ENCODE results near the gene CMYA5.

The CMYA5 gene

DNA sequence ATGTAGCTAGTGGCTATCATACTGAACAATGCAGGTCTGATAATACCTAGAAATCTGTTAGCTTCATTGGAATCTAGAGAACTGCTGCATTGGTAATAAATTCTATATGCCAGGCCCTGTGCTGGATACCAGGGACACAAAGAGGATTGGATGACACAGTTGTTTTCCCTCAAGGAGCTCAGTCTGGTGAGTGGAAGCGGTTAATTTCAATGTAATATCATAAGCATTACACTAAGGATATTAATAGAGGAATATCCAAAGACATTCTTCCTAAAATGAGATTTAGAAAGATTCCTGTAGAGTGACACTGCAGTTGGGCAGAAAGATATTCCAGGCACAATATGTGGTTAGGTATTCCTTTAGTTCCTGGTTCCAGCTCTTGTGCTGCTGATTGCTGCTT lies 5.9 kb downstream of the CMYA5 start:
- Histone ChIP-seq H3K27me3 (replicated peaks) (no peaks in the 10 kb centered on the region), H3K4me3 (ENCODE audit: low read depth, low read length) (no peak overlapping the region), H3K27ac (no peak overlapping the region), H3K36me3 (replicated peaks) (no peaks in the 10 kb centered on the region)
- no peak for DNase-seq
- TF ChIP-seq, protein P1, sequence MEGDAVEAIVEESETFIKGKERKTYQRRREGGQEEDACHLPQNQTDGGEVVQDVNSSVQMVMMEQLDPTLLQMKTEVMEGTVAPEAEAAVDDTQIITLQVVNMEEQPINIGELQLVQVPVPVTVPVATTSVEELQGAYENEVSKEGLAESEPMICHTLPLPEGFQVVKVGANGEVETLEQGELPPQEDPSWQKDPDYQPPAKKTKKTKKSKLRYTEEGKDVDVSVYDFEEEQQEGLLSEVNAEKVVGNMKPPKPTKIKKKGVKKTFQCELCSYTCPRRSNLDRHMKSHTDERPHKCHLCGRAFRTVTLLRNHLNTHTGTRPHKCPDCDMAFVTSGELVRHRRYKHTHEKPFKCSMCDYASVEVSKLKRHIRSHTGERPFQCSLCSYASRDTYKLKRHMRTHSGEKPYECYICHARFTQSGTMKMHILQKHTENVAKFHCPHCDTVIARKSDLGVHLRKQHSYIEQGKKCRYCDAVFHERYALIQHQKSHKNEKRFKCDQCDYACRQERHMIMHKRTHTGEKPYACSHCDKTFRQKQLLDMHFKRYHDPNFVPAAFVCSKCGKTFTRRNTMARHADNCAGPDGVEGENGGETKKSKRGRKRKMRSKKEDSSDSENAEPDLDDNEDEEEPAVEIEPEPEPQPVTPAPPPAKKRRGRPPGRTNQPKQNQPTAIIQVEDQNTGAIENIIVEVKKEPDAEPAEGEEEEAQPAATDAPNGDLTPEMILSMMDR (IDR thresholded peaks at IDR 0.05; ENCODE audit: low read depth, low read length, missing control alignments) = no peak
- in situ Hi-C loops (cut with HindIII; ENCODE audit: low pct_ligation_motif_present, low sequenced_read_pairs) = no loop called here

DNA sequence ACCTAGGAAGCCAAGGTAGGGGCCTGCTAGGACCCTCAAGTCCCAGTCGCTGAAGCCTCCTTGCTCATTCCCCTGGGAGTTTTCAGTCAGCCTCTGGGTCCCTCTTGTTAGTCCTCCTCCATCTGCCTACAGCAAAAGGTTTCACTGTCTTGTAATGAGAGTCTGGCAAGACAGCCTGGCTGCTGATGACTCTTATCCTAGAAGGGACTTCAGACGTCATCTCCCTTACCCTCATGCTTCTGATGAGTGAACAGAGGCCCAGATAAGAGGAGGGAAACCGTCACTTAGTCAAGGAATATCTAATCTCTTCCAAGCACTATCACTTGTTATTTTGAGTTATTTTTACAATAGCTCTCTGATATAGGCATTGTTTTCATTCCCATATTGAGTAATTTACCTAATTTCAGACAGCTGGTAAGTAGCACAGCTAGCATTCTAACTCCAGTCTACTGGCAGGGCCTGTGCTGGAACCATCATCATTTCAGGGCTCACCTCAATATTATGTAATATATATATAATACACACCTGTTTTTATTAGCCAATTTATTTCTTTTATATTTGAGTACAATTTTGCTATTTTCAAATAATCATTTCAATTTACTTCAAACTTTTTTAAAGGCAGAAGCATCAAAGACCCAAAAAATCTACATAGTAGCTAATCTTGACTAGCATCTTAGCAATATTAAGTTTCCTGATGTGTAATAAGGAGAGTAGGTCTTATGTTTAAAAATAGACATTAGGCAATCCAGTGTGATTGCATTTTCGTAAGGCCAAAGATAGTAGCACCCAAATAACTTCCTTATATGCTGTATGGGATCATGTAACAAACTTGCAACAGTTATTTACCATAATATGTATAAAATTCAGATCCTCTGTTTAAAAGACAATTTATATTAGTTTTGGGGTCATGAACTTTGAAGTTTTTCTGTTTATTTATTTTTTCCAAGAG lies 7.9 kb downstream of the CMYA5 start:
- Histone ChIP-seq H3K27me3 (replicated peaks) (no peaks in the 10 kb centered on the region), H3K27ac (no peak overlapping the region), H3K4me3 (ENCODE audit: low read depth, low read length) (no peak overlapping the region), H3K36me3 (replicated peaks) (no peaks in the 10 kb centered on the region)
- in situ Hi-C loops (cut with HindIII; ENCODE audit: low pct_ligation_motif_present, low sequenced_read_pairs) = no loop called here
- TF ChIP-seq, protein P1 (IDR thresholded peaks at IDR 0.05; ENCODE audit: low read depth, low read length, missing control alignments) = no peak
- peak; percentile 65 for DNase-seq

DNA sequence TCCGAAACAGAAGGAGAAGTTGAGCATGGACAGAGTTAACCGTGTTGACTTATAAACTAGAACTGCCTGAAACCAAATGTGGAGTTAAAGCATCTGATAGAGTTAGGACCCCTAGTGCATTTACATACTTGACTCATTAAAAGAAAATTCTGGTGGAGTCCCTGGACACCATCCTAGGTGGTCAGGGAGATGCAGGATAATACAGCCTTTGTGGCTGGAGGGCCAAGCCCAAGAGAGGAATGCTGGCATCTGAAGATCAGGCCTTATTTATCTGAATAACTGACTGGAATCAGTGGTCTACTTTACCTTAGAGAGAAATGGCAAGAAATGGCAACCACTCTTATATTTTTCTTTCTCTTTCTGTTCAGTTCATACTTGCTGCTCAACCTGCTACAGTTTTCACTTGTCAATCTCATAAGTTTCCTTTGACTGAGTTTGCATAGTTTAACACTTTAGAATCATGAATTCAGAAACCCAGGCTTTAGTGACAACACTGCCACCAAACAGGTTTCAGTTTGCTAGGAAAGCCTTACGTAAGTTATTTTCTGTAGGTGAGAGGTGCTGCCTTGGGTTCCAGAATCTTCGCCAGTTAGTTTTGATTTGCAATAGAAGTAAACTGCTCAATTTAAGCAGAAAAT lies 10.2 kb downstream of the CMYA5 start:
- DNase-seq = no peak

DNA sequence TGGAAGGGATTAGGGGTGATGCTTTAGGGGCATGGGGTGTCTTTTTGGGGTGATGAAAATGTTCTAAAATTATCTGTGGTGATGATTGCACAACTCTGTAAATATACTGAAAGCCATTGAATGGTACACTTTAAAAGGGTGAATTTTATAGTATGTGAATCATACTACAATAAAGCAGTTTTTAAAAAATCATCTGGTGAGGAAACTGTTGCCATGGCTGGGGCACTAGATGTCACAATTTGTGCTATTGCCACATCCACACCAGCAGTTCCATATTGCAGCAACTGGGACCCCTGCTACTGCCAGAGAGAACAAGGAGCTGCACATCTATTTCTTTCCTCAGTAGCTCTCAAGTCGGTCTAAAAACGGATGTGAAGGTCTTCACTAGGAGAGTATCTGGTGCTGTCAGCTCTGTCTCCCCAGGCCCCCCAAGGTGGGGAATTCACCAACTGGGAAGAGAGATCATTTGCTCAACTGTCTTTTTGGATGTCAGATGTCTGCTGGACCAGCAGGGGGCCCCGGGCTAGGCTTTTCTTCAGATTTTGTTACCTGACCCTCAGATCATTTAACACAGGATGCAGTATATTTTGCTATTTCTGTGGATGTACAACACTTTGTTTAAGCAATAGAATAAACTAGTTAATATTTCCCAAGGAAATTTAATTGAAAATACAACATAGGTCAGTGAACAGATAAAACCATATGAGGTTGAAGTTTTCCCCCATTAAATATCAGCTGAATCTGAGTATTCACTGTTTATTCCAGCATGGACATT lies 13.2 kb downstream of the CMYA5 start:
- Histone ChIP-seq H3K4me3 (ENCODE audit: low read depth, low read length) (no peak overlapping the region), H3K27ac (no peak overlapping the region), H3K36me3 (replicated peaks) (no peaks in the 10 kb centered on the region), H3K27me3 (replicated peaks) (no peaks in the 10 kb centered on the region)
- DNase-seq = no peak
- TF ChIP-seq, protein P1 (IDR thresholded peaks at IDR 0.05; ENCODE audit: low read depth, low read length, missing control alignments) = peak; percentile 83
- in situ Hi-C loops (cut with HindIII; ENCODE audit: low pct_ligation_motif_present, low sequenced_read_pairs) = no loop called here

More for the DNA sequence above, 10.2 kb downstream of the CMYA5 start:
- H3K27ac ChIP-seq = no peak overlapping the region
- TF ChIP-seq, protein P1 (IDR thresholded peaks at IDR 0.05; ENCODE audit: low read depth, low read length, missing control alignments) = no peak
- in situ Hi-C loops (cut with HindIII; ENCODE audit: low pct_ligation_motif_present, low sequenced_read_pairs) = no loop called here
- H3K27me3 ChIP-seq (replicated peaks) = no peaks in the 10 kb centered on the region
- no peak overlapping the region for H3K4me3 ChIP-seq (ENCODE audit: low read depth, low read length)
- H3K36me3 ChIP-seq (replicated peaks) = no peaks in the 10 kb centered on the region

DNA sequence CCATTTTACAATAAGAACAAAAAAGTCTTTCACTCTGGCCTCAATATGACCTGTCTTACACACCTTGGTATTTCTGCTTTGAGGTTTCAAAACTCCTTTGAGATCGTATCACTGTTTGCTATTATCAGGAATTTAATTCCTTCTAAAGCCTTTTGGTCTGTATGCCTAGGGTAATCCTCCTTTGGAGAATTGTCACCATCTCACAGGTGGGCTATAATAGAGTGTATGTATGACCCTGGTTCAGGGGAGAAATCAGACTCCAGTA lies 13.7 kb downstream of the CMYA5 start:
- TF ChIP-seq, protein P1 (IDR thresholded peaks at IDR 0.05; ENCODE audit: low read depth, low read length, missing control alignments) = no peak
- Histone ChIP-seq H3K4me3 (ENCODE audit: low read depth, low read length) (no peak overlapping the region), H3K27ac (no peak overlapping the region), H3K36me3 (replicated peaks) (no peaks in the 10 kb centered on the region), H3K27me3 (replicated peaks) (no peaks in the 10 kb centered on the region)
- DNase-seq = no peak
- in situ Hi-C loops (cut with HindIII; ENCODE audit: low pct_ligation_motif_present, low sequenced_read_pairs) = no loop called here

Data from brain microvascular endothelial cell (primary cell).